ENCODE results near the gene C17orf107.
"Not testable (repeated sequence)": the region's sequence is repeated elsewhere in the genome, so short reads cannot be mapped to it uniquely, and the experiment has no call there.

The C17orf107 gene

GRCh38 chr17:4899341-4900230 lies at the start of gene C17orf107:
C17orf107 (plus strand) TSS chr17:4899536; CDS start chr17:4899763, 227 bp downstream.
- no peak for DNase-seq

- DNase-seq = no peak
These were observed 49.1 kb upstream of the C17orf107 start for GRCh38 chr17:4850246-4850645.

- no peak for DNase-seq
These were observed 48.3 kb upstream of the C17orf107 start for GRCh38 chr17:4851084-4851483.

- DNase-seq = peak; percentile 72
These were observed 46.6 kb upstream of the C17orf107 start for GRCh38 chr17:4852567-4853207.

GRCh38 chr17:4853208-4853671 lies 46.1 kb upstream of the C17orf107 start:
- no peak for DNase-seq

- DNase-seq = peak; percentile 87
These were observed 45.1 kb upstream of the C17orf107 start for GRCh38 chr17:4854111-4854681.

GRCh38 chr17:4856271-4856936 lies 42.9 kb upstream of the C17orf107 start:
- no peak for DNase-seq

- no peak for DNase-seq
These were observed 42.4 kb upstream of the C17orf107 start for GRCh38 chr17:4856937-4857314.

GRCh38 chr17:4857347-4857746 lies 42.0 kb upstream of the C17orf107 start:
- DNase-seq = not testable (repeated sequence)

- DNase-seq = no peak
These were observed 41.1 kb upstream of the C17orf107 start for GRCh38 chr17:4858068-4858881.

- no peak for DNase-seq
These were observed 40.5 kb upstream of the C17orf107 start for GRCh38 chr17:4858882-4859260.

GRCh38 chr17:4859816-4860625 lies 39.3 kb upstream of the C17orf107 start:
- no peak for DNase-seq

- DNase-seq = no peak
These were observed 38.7 kb upstream of the C17orf107 start for GRCh38 chr17:4860651-4861050.

- DNase-seq = no peak
These were observed 38.3 kb upstream of the C17orf107 start for GRCh38 chr17:4861052-4861451.

GRCh38 chr17:4862720-4863119 lies 36.6 kb upstream of the C17orf107 start:
- DNase-seq = no peak

- no peak for DNase-seq
These were observed 36.0 kb upstream of the C17orf107 start for GRCh38 chr17:4863321-4863720.

- DNase-seq = not testable (repeated sequence)
These were observed 31.8 kb upstream of the C17orf107 start for GRCh38 chr17:4867535-4867934.

- not testable (repeated sequence) for DNase-seq
These were observed 30.0 kb upstream of the C17orf107 start for GRCh38 chr17:4869058-4869998.

- DNase-seq = no peak
These were observed 28.5 kb upstream of the C17orf107 start for GRCh38 chr17:4870855-4871254.

GRCh38 chr17:4872786-4873185 lies 26.6 kb upstream of the C17orf107 start:
- no peak for DNase-seq
